CD14-positive monocyte (primary cell): ENCODE measurements around the gene RAB18. TPM values are rescaled to one million over a fixed set of nuclear protein-coding genes. Genes with fewer than 3 reads are reported as not detected.

Source experiments
- DNase-seq, 3 donors: peaks; one replicate each; pipeline ENCODE4 v3.0.0-alpha.2; 2011 to 2022
- H2AFZ ChIP-seq: 2 replicates; pipeline ENCODE4 v1.6.0; 2012; ENCODE audit warnings: mild to moderate bottlenecking, low read depth, low read length, inconsistent platforms; ENCODE audit not compliant: insufficient read depth, poor library complexity, severe bottlenecking
- H3K27ac ChIP-seq, 2 donors: 1 replicate in 1 of 2; 2 replicates in 1 of 2; pipeline ENCODE4 v1.5.1; 2012 to 2013; ENCODE audit warnings: low read length in 2 of 2, control low read depth in 1 of 2, inconsistent platforms in 1 of 2, low read depth in 1 of 2, mild to moderate bottlenecking in 1 of 2
- H3K27me3 ChIP-seq, 2 donors: one replicate each; pipeline versions ENCODE4 v1.6.0 to v1.6.1; 2011 to 2013; ENCODE audit warnings: low read length in 2 of 2; ENCODE audit not compliant: control insufficient read depth in 2 of 2, insufficient read depth in 2 of 2
- H3K36me3 ChIP-seq, 2 donors: replicated peaks in 1 of 2; 1 replicate in 1 of 2; 2 replicates in 1 of 2; pipeline versions ENCODE4 v1.5.1 to v1.6.1; 2012 to 2013; ENCODE audit warnings: low read length in 2 of 2, control low read depth in 1 of 2, inconsistent platforms in 1 of 2, mild to moderate bottlenecking in 1 of 2; ENCODE audit not compliant: insufficient read depth in 2 of 2, control insufficient read depth in 1 of 2
- H3K4me1 ChIP-seq, 2 donors: 1 replicate in 1 of 2; 2 replicates in 1 of 2; pipeline versions ENCODE4 v1.5.1 to v1.6.1; 2012 to 2013; ENCODE audit warnings: low read length in 2 of 2, control low read depth in 1 of 2, inconsistent platforms in 1 of 2, mild to moderate bottlenecking in 1 of 2, moderate library complexity in 1 of 2; ENCODE audit not compliant: insufficient read depth in 2 of 2, control insufficient read depth in 1 of 2
- H3K4me2 ChIP-seq: replicated peaks from 2 replicates; pipeline ENCODE3; 2012; ENCODE audit warnings: low read length, moderate library complexity, mild to moderate bottlenecking; ENCODE audit not compliant: poor library complexity, severe bottlenecking; ENCODE audit errors: extremely low read depth
- H3K4me3 ChIP-seq, 3 experiments: fragments of 200-600 bp in 1 of 3; sonication (generic) in 1 of 3; replicated peaks in 1 of 3; 1 replicate in 2 of 3; 2 replicates in 1 of 3; pipeline ENCODE4 v1.5.1; 2011 to 2013; ENCODE audit warnings: low read length in 3 of 3, mild to moderate bottlenecking in 3 of 3, control low read depth in 2 of 3, low read depth in 2 of 3, inconsistent platforms in 1 of 3, moderate library complexity in 1 of 3
- H3K79me2 ChIP-seq: 2 replicates; pipeline ENCODE4 v1.6.0; 2012; ENCODE audit warnings: mild to moderate bottlenecking, control low read depth, inconsistent platforms, low read length, moderate library complexity; ENCODE audit not compliant: insufficient read depth
- H3K9ac ChIP-seq: 2 replicates; pipeline ENCODE4 v1.6.0; 2017; ENCODE audit warnings: low read length, mild to moderate bottlenecking; ENCODE audit not compliant: insufficient read depth, poor library complexity, severe bottlenecking
- H3K9me3 ChIP-seq, 2 donors: replicated peaks in 1 of 2; 1 replicate in 1 of 2; 2 replicates in 1 of 2; pipeline versions ENCODE4 v1.5.1 to v1.6.1; 2012 to 2013; ENCODE audit warnings: low read length in 2 of 2, control low read depth in 1 of 2; ENCODE audit not compliant: control insufficient read depth in 1 of 2, insufficient read depth in 1 of 2
- H4K20me1 ChIP-seq: 2 replicates; pipeline ENCODE4 v1.6.0; 2012; ENCODE audit warnings: mild to moderate bottlenecking, low read length, control low read depth, moderate library complexity; ENCODE audit not compliant: insufficient read depth
- H3K27ac Mint-ChIP-seq, 7 donors: one replicate each; pipeline ENCODE4 v1.8.0; 2020; ENCODE audit warnings: mild to moderate bottlenecking in 7 of 7, mixed read lengths in 7 of 7, moderate library complexity in 6 of 7, inconsistent platforms in 2 of 7
- H3K27me3 Mint-ChIP-seq, 3 donors: one replicate each; pipeline ENCODE4 v1.8.0; 2021 to 2022; ENCODE audit warnings: low read depth in 3 of 3, mild to moderate bottlenecking in 3 of 3, mixed read lengths in 3 of 3, moderate library complexity in 3 of 3, inconsistent platforms in 1 of 3
- H3K36me3 Mint-ChIP-seq, 2 donors: one replicate each; pipeline ENCODE4 v1.8.0; 2020; ENCODE audit warnings: mixed read lengths in 2 of 2, inconsistent platforms in 1 of 2, mild to moderate bottlenecking in 1 of 2
- H3K4me1 Mint-ChIP-seq: one replicate; pipeline ENCODE4 v1.8.0; 2020; ENCODE audit warnings: mild to moderate bottlenecking, mixed read lengths
- H3K4me3 Mint-ChIP-seq, 2 donors: one replicate each; pipeline ENCODE4 v1.8.0; 2020; ENCODE audit warnings: mild to moderate bottlenecking in 2 of 2, mixed read lengths in 2 of 2, moderate library complexity in 1 of 2
- H3K9me3 Mint-ChIP-seq, 7 donors: one replicate each; pipeline ENCODE4 v1.8.0; 2020 to 2022; ENCODE audit warnings: mixed read lengths in 7 of 7, mild to moderate bottlenecking in 6 of 7, moderate library complexity in 6 of 7, inconsistent platforms in 2 of 7
- WGBS: methylation state at CpG from one replicate; pipeline ENCODE4 v1.1.5; 2013; ENCODE audit warnings: missing lambda C conversion rate; ENCODE audit not compliant: insufficient coverage; 5-methylcytosine and 5-hydroxymethylcytosine counted together
- intact Hi-C, 2 donors: fragments of 100-400 bp; cut with micrococcal nuclease; formaldehyde crosslinking; loops; one replicate each; pipeline versions ENCODE4 v1.15.0 to v1.15.1; 2023
- polyA plus RNA-seq, 3 donors: library from polyadenylated mRNA; depleted of rRNA in 1 of 3; unstranded in 2 of 3; stranded (reverse) in 1 of 3; fragments of 300-500 nt in 2 of 3; fragments of >200 nt in 1 of 3; fragmentation: Illumina TruSeq in 2 of 3; gene quantifications; 1 replicate in 2 of 3; 2 replicates in 1 of 3; pipeline ENCODE4 v1.2.3, GENCODE V29; 2012 to 2021
- TF ChIP-seq, protein P1 (sequence below): fragments of 200-600 bp; IDR thresholded peaks from one replicate; pipeline ENCODE4 v1.8.0; 2022; ENCODE audit warnings: antibody characterized with exemption, mild to moderate bottlenecking

The RAB18 gene
- polyA plus RNA-seq, 3 donors, result 22.1 to 133 (median 117) TPM

GRCh38 chr10:27518261-27518660, 14.2 kb downstream of the RAB18 start:
- Mint-ChIP-seq H3K27me3 (no peaks in the 10 kb centered on the region), H3K4me1 (peaks cover 26% of the 10 kb centered on the region), H3K4me3 (no peak overlapping the region), H3K9me3 (peaks cover 0 to 3% (median 0%) of the 10 kb centered on the region in 7 donors), H3K36me3 (peaks cover 25 to 50% of the 10 kb centered on the region in 2 donors), H3K27ac (no peak overlapping the region)
- TF ChIP-seq, protein P1, sequence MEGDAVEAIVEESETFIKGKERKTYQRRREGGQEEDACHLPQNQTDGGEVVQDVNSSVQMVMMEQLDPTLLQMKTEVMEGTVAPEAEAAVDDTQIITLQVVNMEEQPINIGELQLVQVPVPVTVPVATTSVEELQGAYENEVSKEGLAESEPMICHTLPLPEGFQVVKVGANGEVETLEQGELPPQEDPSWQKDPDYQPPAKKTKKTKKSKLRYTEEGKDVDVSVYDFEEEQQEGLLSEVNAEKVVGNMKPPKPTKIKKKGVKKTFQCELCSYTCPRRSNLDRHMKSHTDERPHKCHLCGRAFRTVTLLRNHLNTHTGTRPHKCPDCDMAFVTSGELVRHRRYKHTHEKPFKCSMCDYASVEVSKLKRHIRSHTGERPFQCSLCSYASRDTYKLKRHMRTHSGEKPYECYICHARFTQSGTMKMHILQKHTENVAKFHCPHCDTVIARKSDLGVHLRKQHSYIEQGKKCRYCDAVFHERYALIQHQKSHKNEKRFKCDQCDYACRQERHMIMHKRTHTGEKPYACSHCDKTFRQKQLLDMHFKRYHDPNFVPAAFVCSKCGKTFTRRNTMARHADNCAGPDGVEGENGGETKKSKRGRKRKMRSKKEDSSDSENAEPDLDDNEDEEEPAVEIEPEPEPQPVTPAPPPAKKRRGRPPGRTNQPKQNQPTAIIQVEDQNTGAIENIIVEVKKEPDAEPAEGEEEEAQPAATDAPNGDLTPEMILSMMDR, result no peak
- no peak overlapping the region for H3K9ac ChIP-seq
- H3K36me3 ChIP-seq, result peaks cover 13 to 27% of the 10 kb centered on the region in 2 donors
- H3K27me3 ChIP-seq, result no peaks in the 10 kb centered on the region
- H3K4me3 ChIP-seq, result no peak overlapping the region
- H3K27ac ChIP-seq, result no peak overlapping the region
- H3K4me2 ChIP-seq, result no peak overlapping the region
- peaks cover 0 to 1% of the 10 kb centered on the region in 2 donors for H3K4me1 ChIP-seq
- intact Hi-C loops, result no loop called here
- H3K9me3 ChIP-seq, result no peaks in the 10 kb centered on the region
- H3K79me2 ChIP-seq, result peaks cover 100% of the 10 kb centered on the region
- H4K20me1 ChIP-seq, result peaks cover 94% of the 10 kb centered on the region
- WGBS, result no CpG with 5 or more reads among the region's 2 CpGs
- no peak overlapping the region for H2AFZ ChIP-seq
- no peak for DNase-seq

GRCh38 chr10:27525819-27526218, 21.7 kb downstream of the RAB18 start:
- H4K20me1 ChIP-seq, result peaks cover 90% of the 10 kb centered on the region
- H3K27ac Mint-ChIP-seq, result peak overlapping the region in 1 of 7 donors; percentile 67
- H3K36me3 Mint-ChIP-seq, result peaks cover 21 to 35% of the 10 kb centered on the region in 2 donors
- H3K9me3 ChIP-seq, result no peaks in the 10 kb centered on the region
- no peaks in the 10 kb centered on the region for H3K27me3 Mint-ChIP-seq
- no peaks in the 10 kb centered on the region for H3K9me3 Mint-ChIP-seq
- H3K79me2 ChIP-seq, result peaks cover 100% of the 10 kb centered on the region
- H3K36me3 ChIP-seq, result peaks cover 0 to 5% of the 10 kb centered on the region in 2 donors
- no peak overlapping the region for H3K4me3 ChIP-seq
- H3K4me1 Mint-ChIP-seq, result peaks cover 65% of the 10 kb centered on the region
- TF ChIP-seq, protein P1, result no peak
- no peak for DNase-seq
- no peak overlapping the region for H2AFZ ChIP-seq
- no peak overlapping the region for H3K9ac ChIP-seq
- peaks cover 17 to 20% of the 10 kb centered on the region in 2 donors for H3K4me1 ChIP-seq
- H3K27me3 ChIP-seq, result no peaks in the 10 kb centered on the region
- no peak overlapping the region for H3K4me3 Mint-ChIP-seq
- intact Hi-C loops, result no loop called here
- H3K4me2 ChIP-seq, result no peak overlapping the region
- H3K27ac ChIP-seq, result peak overlapping the region in 1 of 2 donors; percentile 1
